Ovary (tissue), 3 donors: ENCODE measurements around the gene DENND2D.

Experiments
- POLR2A ChIP-seq: fragments of 450-650 bp; IDR thresholded peaks from one replicate; pipeline ENCODE4 v1.6.1; 2017; ENCODE audit warnings: antibody characterized with exemption, mild to moderate bottlenecking, moderate library complexity
- TF ChIP-seq, protein P1 (sequence below), 3 donors: fragments of 450-650 bp in 2 of 3; fragments of 200-600 bp in 1 of 3; IDR thresholded peaks; one replicate each; pipeline versions ENCODE4 v1.5.1 to v1.8.0; 2016 to 2022; ENCODE audit warnings: antibody characterized with exemption in 3 of 3, mild to moderate bottlenecking in 1 of 3
- donor health status: DM: no; HTN: no; CAD: no.

GRCh38 chr1:111221633-111222291, 21.3 kb upstream of the DENND2D start:
- TF ChIP-seq, protein P1, sequence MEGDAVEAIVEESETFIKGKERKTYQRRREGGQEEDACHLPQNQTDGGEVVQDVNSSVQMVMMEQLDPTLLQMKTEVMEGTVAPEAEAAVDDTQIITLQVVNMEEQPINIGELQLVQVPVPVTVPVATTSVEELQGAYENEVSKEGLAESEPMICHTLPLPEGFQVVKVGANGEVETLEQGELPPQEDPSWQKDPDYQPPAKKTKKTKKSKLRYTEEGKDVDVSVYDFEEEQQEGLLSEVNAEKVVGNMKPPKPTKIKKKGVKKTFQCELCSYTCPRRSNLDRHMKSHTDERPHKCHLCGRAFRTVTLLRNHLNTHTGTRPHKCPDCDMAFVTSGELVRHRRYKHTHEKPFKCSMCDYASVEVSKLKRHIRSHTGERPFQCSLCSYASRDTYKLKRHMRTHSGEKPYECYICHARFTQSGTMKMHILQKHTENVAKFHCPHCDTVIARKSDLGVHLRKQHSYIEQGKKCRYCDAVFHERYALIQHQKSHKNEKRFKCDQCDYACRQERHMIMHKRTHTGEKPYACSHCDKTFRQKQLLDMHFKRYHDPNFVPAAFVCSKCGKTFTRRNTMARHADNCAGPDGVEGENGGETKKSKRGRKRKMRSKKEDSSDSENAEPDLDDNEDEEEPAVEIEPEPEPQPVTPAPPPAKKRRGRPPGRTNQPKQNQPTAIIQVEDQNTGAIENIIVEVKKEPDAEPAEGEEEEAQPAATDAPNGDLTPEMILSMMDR (IDR thresholded peaks at IDR 0.05): no peak
- TF ChIP-seq POLR2A: no peak
